ENCODE data around the gene RRP8. TPM values are rescaled to one million over a fixed set of nuclear protein-coding genes. Genes with fewer than 3 reads are reported as not detected.

RRP8 gene
- total and polyA plus RNA-seq, 2 of the 8 experiments (the other 6 are each of a cell fraction or from before 2014, with no cell fraction given) = 4.2 to 14.9 TPM

DNA sequence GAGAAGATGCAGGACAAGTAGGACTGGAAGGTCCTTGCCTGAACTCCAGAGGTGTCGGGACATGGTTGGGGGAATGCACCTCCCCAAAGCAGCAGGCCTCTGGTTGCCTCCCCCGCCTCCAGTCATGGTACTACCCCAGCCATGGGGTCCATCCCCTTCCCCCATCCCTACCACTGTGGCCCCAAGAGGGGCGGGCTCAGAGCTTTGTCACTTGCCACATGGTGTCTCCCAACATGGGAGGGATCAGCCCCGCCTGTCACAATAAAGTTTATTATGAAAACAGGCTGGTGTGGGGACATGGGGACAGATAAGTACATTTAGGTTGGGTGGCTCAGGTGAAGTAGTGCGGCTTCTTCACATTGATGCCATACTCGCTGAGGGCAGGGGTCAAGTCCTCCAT, 7.2 kb upstream of the RRP8 start:
- 95% methylated on average over 6 of the region's 6 CpGs; no CpG with 5 or more reads in 1 of the 2 experiments for WGBS, 2 experiments (ENCODE audit: extremely low coverage in 1 of 2, insufficient coverage in 1 of 2, insufficient read length in 1 of 2, insufficient replicate concordance in 2 of 2, low coverage in 1 of 2, low lambda C conversion rate in 2 of 2, missing lambda C conversion rate in 1 of 2)
- H3K4me2 ChIP-seq (ENCODE audit: insufficient read depth in 1 of 2, low read depth in 2 of 2, low read length in 2 of 2) = peak overlapping the region in 1 of 2 experiments; percentile 94; a peak in 3 of 4 replicates
- POLR2A ChIA-PET (ENCODE audit: partially characterized antibody) = interaction anchor here (0.6 to 3.0 kb wide), 13 partner anchors 11 to 136 kb away, joined by 3 to 24 read pairs (median 4); no protein-coding TSS in a partner anchor

More for the DNA sequence above, 7.2 kb upstream of the RRP8 start:
- H3K14ac ChIP-seq (ENCODE audit: insufficient read length) = no peak overlapping the region
- H3K4me1 ChIP-seq (replicated peaks in 1 of 4; ENCODE audit: control insufficient read depth in 3 of 4, insufficient read depth in 4 of 4, low read length in 3 of 4) = peaks cover 4 to 21% (median 11%) of the 10 kb centered on the region in 4 experiments
- no peak overlapping the region for H3K27ac ChIP-seq (ENCODE audit: low read depth, low read length)
- peaks cover 17 to 36% (median 33%) of the 10 kb centered on the region in 4 experiments for H3K36me3 ChIP-seq (ENCODE audit: control insufficient read depth in 2 of 4, insufficient read depth in 4 of 4, low read length in 3 of 4)
- H2BK12ac ChIP-seq (ENCODE audit: low read depth, low read length) = no peak overlapping the region
- peaks cover 5% of the 10 kb centered on the region; the same call in 1 of the 2 replicates for H3K79me1 ChIP-seq (ENCODE audit: low read depth, low read length)
- no peaks in the 10 kb centered on the region for H3K9me3 ChIP-seq (ENCODE audit: insufficient read depth in 2 of 2, low read depth in 1 of 2, low read length in 1 of 2)
- peaks cover 0 to 26% of the 10 kb centered on the region in 2 experiments; a peak in 2 of 4 replicates for H3K79me2 ChIP-seq (ENCODE audit: control insufficient read depth in 1 of 2, insufficient read depth in 2 of 2, low read length in 2 of 2)
- H4K20me1 ChIP-seq (replicated peaks in 1 of 2; ENCODE audit: control insufficient read depth in 1 of 2, insufficient read depth in 2 of 2, low read length in 2 of 2) = no peaks in the 10 kb centered on the region
- peak overlapping the region in 2 of 4 experiments; percentile 67 to 76; a peak in 1 of 8 replicates for H3K4me3 ChIP-seq (ENCODE audit: extremely low read depth in 1 of 4, insufficient read depth in 2 of 4, low read depth in 3 of 4, low read length in 4 of 4)
- DNase-seq (ENCODE audit: low read depth in 1 of 2, low spot score in 2 of 2) (no peak), FAIRE-seq (no peak)
- H2BK15ac ChIP-seq (ENCODE audit: low read length) = no peak overlapping the region
- H3K9ac ChIP-seq (replicated peaks in 1 of 4; ENCODE audit: extremely low read depth in 1 of 4, low read depth in 3 of 4, low read length in 3 of 4) = peak overlapping the region in 1 of 4 experiments; percentile 34; a peak in 1 of 7 replicates
- H3K23me2 ChIP-seq (ENCODE audit: low read depth, low read length) = peaks cover 11% of the 10 kb centered on the region
- CTCF ChIA-PET (ENCODE audit: partially characterized antibody) = interaction anchor here (0.9 to 2.8 kb wide), 3 partner anchors 11 to 79 kb away, joined by 3 to 10 read pairs (median 4); no protein-coding TSS in a partner anchor
- no peak overlapping the region for H3K56ac ChIP-seq (replicated peaks; ENCODE audit: insufficient read length, low read depth, low read length)
- no peak overlapping the region for H2BK5ac ChIP-seq (ENCODE audit: low read depth, low read length)
- H2BK120ac ChIP-seq (replicated peaks; ENCODE audit: low read depth, low read length) = no peak overlapping the region
- no peak overlapping the region for H2AFZ ChIP-seq (ENCODE audit: low read length)
- H4K8ac ChIP-seq (ENCODE audit: extremely low read depth, insufficient read depth, low read length) = no peak overlapping the region
- H2BK20ac ChIP-seq (ENCODE audit: low read length) = no peak overlapping the region
- H3K23ac ChIP-seq (ENCODE audit: insufficient read length) = no peak overlapping the region
- H4K5ac ChIP-seq (ENCODE audit: insufficient read length, low read depth, low read length) = no peak overlapping the region
- TF ChIP-seq TEAD4 (IDR thresholded peaks at IDR 0.05; ENCODE audit: low read depth, low read length) = no peak
- TF ChIP-seq POLR2A (IDR thresholded peaks at IDR 0.05; ENCODE audit: control extremely low read depth in 1 of 2, low read depth in 2 of 2, low read length in 2 of 2) = 0 out of 3 replicates have a peak, but pooled peaks of 1 of the 2 experiments have one; percentile 21
- no peaks in the 10 kb centered on the region for H3K27me3 ChIP-seq (replicated peaks in 1 of 4; ENCODE audit: control insufficient read depth in 3 of 4, extremely low read depth in 1 of 4, insufficient read depth in 3 of 4, low read length in 3 of 4)
- no peak overlapping the region for H3K4ac ChIP-seq (replicated peaks; ENCODE audit: insufficient read length, low read depth, low read length)
- H4K91ac ChIP-seq (replicated peaks; ENCODE audit: insufficient read length, low read length) = no peak overlapping the region
- no peak overlapping the region for H3K18ac ChIP-seq (ENCODE audit: extremely low read depth, low read length)
- H2AK5ac ChIP-seq (ENCODE audit: low read depth, low read length) = no peak overlapping the region
